GM18861 (cell line): Measurements from ENCODE around the gene TP53TG3E.
"Not testable (repeated sequence)": the region's sequence is repeated elsewhere in the genome, so short reads cannot be mapped to it uniquely, and the experiment has no call there.

ENCODE experiments used
- ATAC-seq: cut with Tn5 transposase; IDR thresholded peaks from one replicate; pipeline ENCODE4 v1.9.1; 2021; ENCODE audit not compliant: unreplicated experiment

TP53TG3E gene

GRCh38 chr16:33304006-33304405, at the start of gene TP53TG3E:
TP53TG3E (plus strand) TSS chr16:33304306; CDS start chr16:33304374, 68 bp downstream.
- ATAC-seq: not testable (repeated sequence)

GRCh38 chr16:33336226-33337012, 32.3 kb downstream of the TP53TG3E start:
- not testable (repeated sequence) for ATAC-seq

- ATAC-seq: not testable (repeated sequence)
Measured at GRCh38 chr16:33337627-33338542, 33.8 kb downstream of the TP53TG3E start.

GRCh38 chr16:33338543-33338951, 34.4 kb downstream of the TP53TG3E start:
- not testable (repeated sequence) for ATAC-seq

- ATAC-seq: not testable (repeated sequence)
Measured at GRCh38 chr16:33339093-33340061, 35.3 kb downstream of the TP53TG3E start.
